GM23338 (cell line): ENCODE results near the gene C15orf61. TPM values are rescaled to one million over a fixed set of nuclear protein-coding genes. Genes with fewer than 3 reads are reported as not detected.

ENCODE experiments used
- ATAC-seq: fragments of 200-7000 bp; cut with Tn5 transposase; 3 replicates; pipeline ENCODE4 v1.9.1; 2020
- DNase-seq: peaks from one replicate; pipeline ENCODE4 v3.0.0-alpha.2; 2015; ENCODE audit warnings: low spot score
- H2AFZ ChIP-seq: fragments of 200-600 bp; sonication (generic); 2 replicates; pipeline ENCODE4 v1.8.0; 2016; ENCODE audit warnings: antibody characterized with exemption, mild to moderate bottlenecking, moderate library complexity
- H3F3A ChIP-seq: fragments of 200-600 bp; sonication (generic); replicated peaks from 2 replicates; pipeline ENCODE4 v1.8.0; 2017; ENCODE audit warnings: antibody characterized with exemption, mixed run types, low read depth
- H3K27ac ChIP-seq: fragments of 200-600 bp; sonication (generic); 2 replicates; pipeline ENCODE4 v1.6.1; 2016; ENCODE audit warnings: low read depth
- H3K27me3 ChIP-seq: fragments of 200-600 bp; sonication (generic); 2 replicates; pipeline ENCODE4 v1.8.0; 2016; ENCODE audit warnings: mild to moderate bottlenecking, mixed run types, moderate library complexity; ENCODE audit not compliant: insufficient read depth
- H3K36me3 ChIP-seq: fragments of 200-600 bp; sonication (generic); 2 replicates; pipeline ENCODE4 v1.8.0; 2016; ENCODE audit warnings: mild to moderate bottlenecking; ENCODE audit not compliant: insufficient read depth
- H3K4me1 ChIP-seq: fragments of 200-600 bp; sonication (generic); 2 replicates; pipeline ENCODE4 v1.8.0; 2016; ENCODE audit warnings: mild to moderate bottlenecking, moderate library complexity; ENCODE audit not compliant: insufficient read depth
- H3K4me2 ChIP-seq: fragments of 200-600 bp; sonication (generic); 2 replicates; pipeline ENCODE4 v1.7.1; 2017; ENCODE audit warnings: mixed run types
- H3K4me3 ChIP-seq: fragments of 200-600 bp; sonication (generic); 2 replicates; pipeline ENCODE4 v1.6.1; 2016; ENCODE audit warnings: mixed run types
- H3K79me2 ChIP-seq: fragments of 200-600 bp; sonication (generic); replicated peaks from 2 replicates; pipeline ENCODE4 v1.8.0; 2017; ENCODE audit warnings: mild to moderate bottlenecking; ENCODE audit not compliant: insufficient read depth
- H3K9me2 ChIP-seq: fragments of 200-600 bp; sonication (generic); 2 replicates; pipeline ENCODE4 v1.8.0; 2017; ENCODE audit not compliant: insufficient read depth
- H4K20me1 ChIP-seq: fragments of 200-600 bp; sonication (generic); replicated peaks from 2 replicates; pipeline ENCODE4 v1.8.0; 2017; ENCODE audit warnings: mild to moderate bottlenecking; ENCODE audit not compliant: insufficient read depth
- H3K27ac Mint-ChIP-seq: 2 replicates; pipeline ENCODE4 v1.8.0; 2020; ENCODE audit warnings: inconsistent platforms, mild to moderate bottlenecking, moderate library complexity, mixed read lengths
- H3K27me3 Mint-ChIP-seq: 3 replicates; pipeline ENCODE4 v1.8.0; 2022; ENCODE audit warnings: low read depth, mild to moderate bottlenecking, moderate library complexity, mixed read lengths, inconsistent platforms; ENCODE audit not compliant: insufficient read depth, poor library complexity
- H3K36me3 Mint-ChIP-seq: 3 replicates; pipeline ENCODE4 v1.8.0; 2021; ENCODE audit warnings: low read depth, mild to moderate bottlenecking, inconsistent platforms, moderate library complexity, mixed read lengths
- H3K4me1 Mint-ChIP-seq: 3 replicates; pipeline ENCODE4 v1.8.0; 2020; ENCODE audit warnings: mild to moderate bottlenecking, inconsistent platforms, mixed read lengths
- H3K4me3 Mint-ChIP-seq: 3 replicates; pipeline ENCODE4 v1.8.0; 2021; ENCODE audit warnings: moderate library complexity, mild to moderate bottlenecking, inconsistent platforms, mixed read lengths
- H3K9me3 Mint-ChIP-seq: 3 replicates; pipeline ENCODE4 v1.8.0; 2020; ENCODE audit warnings: moderate library complexity, mild to moderate bottlenecking, inconsistent platforms, mixed read lengths
- CREB1 ChIP-seq: fragments of 250-450 bp; sonication (Bioruptor Pico); IDR thresholded peaks from 2 replicates; pipeline ENCODE4 v1.5.0; 2020; ENCODE audit warnings: low read depth, mild to moderate bottlenecking, moderate library complexity
- EZH2 ChIP-seq: fragments of 200-600 bp; sonication (generic); IDR thresholded peaks from one replicate; pipeline ENCODE4 v1.8.0; 2017; ENCODE audit warnings: antibody characterized with exemption, mild to moderate bottlenecking, low read depth; ENCODE audit not compliant: unreplicated experiment
- EZH2phosphoT487 ChIP-seq: fragments of 200-600 bp; sonication (generic); IDR thresholded peaks from one replicate; pipeline ENCODE4 v1.8.1; 2018; ENCODE audit warnings: antibody characterized with exemption; ENCODE audit not compliant: unreplicated experiment
- JUNB ChIP-seq: IDR thresholded peaks from one replicate; pipeline ENCODE4 v1.6.1; 2016; ENCODE audit warnings: antibody characterized with exemption; ENCODE audit not compliant: unreplicated experiment
- NANOG ChIP-seq: IDR thresholded peaks from 2 replicates; pipeline ENCODE4 v1.6.1; 2016; ENCODE audit warnings: antibody characterized with exemption, borderline replicate concordance
- POLR2AphosphoS5 ChIP-seq: IDR thresholded peaks from 2 replicates; pipeline ENCODE4 v1.6.1; 2016; ENCODE audit warnings: antibody characterized with exemption, low read depth
- STAT1 ChIP-seq: IDR thresholded peaks from one replicate; pipeline ENCODE4 v1.6.1; 2016; ENCODE audit warnings: antibody characterized with exemption; ENCODE audit not compliant: unreplicated experiment
- ZNF114 ChIP-seq: fragments of 250-450 bp; sonication (Bioruptor Pico); IDR thresholded peaks from 2 replicates; pipeline ENCODE4 v1.5.0; 2020; ENCODE audit warnings: mild to moderate bottlenecking, moderate library complexity
- ZNF331 ChIP-seq: fragments of 250-450 bp; sonication (Bioruptor Pico); IDR thresholded peaks from 2 replicates; pipeline ENCODE4 v1.5.0; 2020; ENCODE audit warnings: low read depth, mild to moderate bottlenecking, moderate library complexity
- polyA plus RNA-seq: library from polyadenylated mRNA; unstranded; fragments of >200 nt; fragmentation: Nextera tagmentation; extraction: Ambion mirVana; gene quantifications from 2 replicates; pipeline ENCODE4 v1.2.1, GENCODE V29; 2016
- total RNA-seq: library from RNA; depleted of rRNA; stranded (reverse); fragments of >200 nt; shearing (Covaris generic); gene quantifications from 2 replicates; pipeline ENCODE4 v1.2.3, GENCODE V29; 2014
- TF ChIP-seq, protein P1 (sequence below): fragments of 250-450 bp; sonication (Bioruptor Pico); IDR thresholded peaks from 2 replicates; pipeline ENCODE4 v1.5.0; 2020; ENCODE audit warnings: mild to moderate bottlenecking, moderate library complexity
- TF ChIP-seq, protein P2 (sequence below): IDR thresholded peaks from one replicate; pipeline ENCODE4 v1.6.1; 2018; ENCODE audit warnings: antibody characterized with exemption; ENCODE audit not compliant: unreplicated experiment
- TF ChIP-seq, protein P3 (sequence below), 2 experiments: fragments of 200-600 bp in 1 of 2; sonication (generic) in 1 of 2; conservative IDR thresholded peaks; 2 replicates each; pipeline versions ENCODE4 v1.5.1 to v1.6.1; 2016 to 2017; ENCODE audit warnings: antibody characterized with exemption in 2 of 2, low read depth in 2 of 2, mild to moderate bottlenecking in 2 of 2, moderate library complexity in 1 of 2
- TF ChIP-seq, protein P4 (sequence below): IDR thresholded peaks from 2 replicates; pipeline ENCODE4 v1.6.1; 2016; ENCODE audit warnings: antibody characterized with exemption

The C15orf61 gene
- total and polyA plus RNA-seq, 2 experiments from 2014 or later = 1.8 to 5.9 TPM

DNA sequence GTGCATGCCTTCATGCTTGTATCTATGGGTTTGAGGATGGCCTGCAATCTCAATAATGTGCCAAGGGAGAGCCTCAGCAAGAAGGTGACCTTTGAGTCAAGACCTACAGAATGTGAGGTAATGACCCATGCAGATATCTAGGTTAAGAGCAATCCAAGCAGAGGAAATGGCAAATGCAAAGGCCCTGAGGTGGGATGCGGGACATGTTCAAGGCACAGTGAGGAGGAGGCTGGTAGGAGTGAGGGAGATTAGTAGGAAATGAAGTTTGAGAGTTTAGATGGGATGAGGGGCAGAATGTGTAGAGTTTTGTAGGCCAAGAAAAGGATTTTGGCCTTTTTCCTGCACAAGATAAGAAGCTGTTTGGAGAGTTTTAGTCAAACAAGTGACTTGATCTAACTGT is 16.8 kb downstream of the C15orf61 start:
- H3K27me3 ChIP-seq = no peaks in the 10 kb centered on the region
- no peak overlapping the region for H3K27ac ChIP-seq
- Mint-ChIP-seq H3K36me3 (no peaks in the 10 kb centered on the region), H3K9me3 (no peaks in the 10 kb centered on the region), H3K27ac (no peak overlapping the region), H3K4me3 (no peak overlapping the region), H3K27me3 (peaks cover 11% of the 10 kb centered on the region), H3K4me1 (peaks cover 3% of the 10 kb centered on the region; the same call in 1 of the 3 replicates)
- TF ChIP-seq NANOG (no peak), EZH2 (no peak), POLR2AphosphoS5 (no peak), EZH2phosphoT487 (no peak), CREB1 (no peak), ZNF331 (CRISPR knock-in tag) (no peak), STAT1 (no peak), JUNB (no peak), ZNF114 (no peak)
- TF ChIP-seq, protein P1, sequence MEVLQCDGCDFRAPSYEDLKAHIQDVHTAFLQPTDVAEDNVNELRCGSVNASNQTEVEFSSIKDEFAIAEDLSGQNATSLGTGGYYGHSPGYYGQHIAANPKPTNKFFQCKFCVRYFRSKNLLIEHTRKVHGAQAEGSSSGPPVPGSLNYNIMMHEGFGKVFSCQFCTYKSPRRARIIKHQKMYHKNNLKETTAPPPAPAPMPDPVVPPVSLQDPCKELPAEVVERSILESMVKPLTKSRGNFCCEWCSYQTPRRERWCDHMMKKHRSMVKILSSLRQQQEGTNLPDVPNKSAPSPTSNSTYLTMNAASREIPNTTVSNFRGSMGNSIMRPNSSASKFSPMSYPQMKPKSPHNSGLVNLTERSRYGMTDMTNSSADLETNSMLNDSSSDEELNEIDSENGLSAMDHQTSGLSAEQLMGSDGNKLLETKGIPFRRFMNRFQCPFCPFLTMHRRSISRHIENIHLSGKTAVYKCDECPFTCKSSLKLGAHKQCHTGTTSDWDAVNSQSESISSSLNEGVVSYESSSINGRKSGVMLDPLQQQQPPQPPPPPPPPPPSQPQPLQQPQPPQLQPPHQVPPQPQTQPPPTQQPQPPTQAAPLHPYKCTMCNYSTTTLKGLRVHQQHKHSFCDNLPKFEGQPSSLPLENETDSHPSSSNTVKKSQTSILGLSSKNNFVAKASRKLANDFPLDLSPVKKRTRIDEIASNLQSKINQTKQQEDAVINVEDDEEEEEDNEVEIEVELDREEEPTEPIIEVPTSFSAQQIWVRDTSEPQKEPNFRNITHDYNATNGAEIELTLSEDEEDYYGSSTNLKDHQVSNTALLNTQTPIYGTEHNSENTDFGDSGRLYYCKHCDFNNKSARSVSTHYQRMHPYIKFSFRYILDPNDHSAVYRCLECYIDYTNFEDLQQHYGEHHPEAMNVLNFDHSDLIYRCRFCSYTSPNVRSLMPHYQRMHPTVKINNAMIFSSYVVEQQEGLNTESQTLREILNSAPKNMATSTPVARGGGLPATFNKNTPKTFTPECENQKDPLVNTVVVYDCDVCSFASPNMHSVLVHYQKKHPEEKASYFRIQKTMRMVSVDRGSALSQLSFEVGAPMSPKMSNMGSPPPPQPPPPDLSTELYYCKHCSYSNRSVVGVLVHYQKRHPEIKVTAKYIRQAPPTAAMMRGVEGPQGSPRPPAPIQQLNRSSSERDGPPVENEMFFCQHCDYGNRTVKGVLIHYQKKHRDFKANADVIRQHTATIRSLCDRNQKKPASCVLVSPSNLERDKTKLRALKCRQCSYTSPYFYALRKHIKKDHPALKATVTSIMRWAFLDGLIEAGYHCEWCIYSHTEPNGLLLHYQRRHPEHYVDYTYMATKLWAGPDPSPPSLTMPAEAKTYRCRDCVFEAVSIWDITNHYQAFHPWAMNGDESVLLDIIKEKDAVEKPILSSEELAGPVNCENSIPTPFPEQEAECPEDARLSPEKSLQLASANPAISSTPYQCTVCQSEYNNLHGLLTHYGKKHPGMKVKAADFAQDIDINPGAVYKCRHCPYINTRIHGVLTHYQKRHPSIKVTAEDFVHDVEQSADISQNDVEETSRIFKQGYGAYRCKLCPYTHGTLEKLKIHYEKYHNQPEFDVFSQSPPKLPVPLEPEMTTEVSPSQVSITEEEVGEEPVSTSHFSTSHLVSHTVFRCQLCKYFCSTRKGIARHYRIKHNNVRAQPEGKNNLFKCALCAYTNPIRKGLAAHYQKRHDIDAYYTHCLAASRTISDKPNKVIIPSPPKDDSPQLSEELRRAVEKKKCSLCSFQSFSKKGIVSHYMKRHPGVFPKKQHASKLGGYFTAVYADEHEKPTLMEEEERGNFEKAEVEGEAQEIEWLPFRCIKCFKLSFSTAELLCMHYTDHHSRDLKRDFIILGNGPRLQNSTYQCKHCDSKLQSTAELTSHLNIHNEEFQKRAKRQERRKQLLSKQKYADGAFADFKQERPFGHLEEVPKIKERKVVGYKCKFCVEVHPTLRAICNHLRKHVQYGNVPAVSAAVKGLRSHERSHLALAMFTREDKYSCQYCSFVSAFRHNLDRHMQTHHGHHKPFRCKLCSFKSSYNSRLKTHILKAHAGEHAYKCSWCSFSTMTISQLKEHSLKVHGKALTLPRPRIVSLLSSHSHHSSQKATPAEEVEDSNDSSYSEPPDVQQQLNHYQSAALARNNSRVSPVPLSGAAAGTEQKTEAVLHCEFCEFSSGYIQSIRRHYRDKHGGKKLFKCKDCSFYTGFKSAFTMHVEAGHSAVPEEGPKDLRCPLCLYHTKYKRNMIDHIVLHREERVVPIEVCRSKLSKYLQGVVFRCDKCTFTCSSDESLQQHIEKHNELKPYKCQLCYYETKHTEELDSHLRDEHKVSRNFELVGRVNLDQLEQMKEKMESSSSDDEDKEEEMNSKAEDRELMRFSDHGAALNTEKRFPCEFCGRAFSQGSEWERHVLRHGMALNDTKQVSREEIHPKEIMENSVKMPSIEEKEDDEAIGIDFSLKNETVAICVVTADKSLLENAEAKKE (CRISPR knock-in tag) = no peak
- TF ChIP-seq, protein P2, sequence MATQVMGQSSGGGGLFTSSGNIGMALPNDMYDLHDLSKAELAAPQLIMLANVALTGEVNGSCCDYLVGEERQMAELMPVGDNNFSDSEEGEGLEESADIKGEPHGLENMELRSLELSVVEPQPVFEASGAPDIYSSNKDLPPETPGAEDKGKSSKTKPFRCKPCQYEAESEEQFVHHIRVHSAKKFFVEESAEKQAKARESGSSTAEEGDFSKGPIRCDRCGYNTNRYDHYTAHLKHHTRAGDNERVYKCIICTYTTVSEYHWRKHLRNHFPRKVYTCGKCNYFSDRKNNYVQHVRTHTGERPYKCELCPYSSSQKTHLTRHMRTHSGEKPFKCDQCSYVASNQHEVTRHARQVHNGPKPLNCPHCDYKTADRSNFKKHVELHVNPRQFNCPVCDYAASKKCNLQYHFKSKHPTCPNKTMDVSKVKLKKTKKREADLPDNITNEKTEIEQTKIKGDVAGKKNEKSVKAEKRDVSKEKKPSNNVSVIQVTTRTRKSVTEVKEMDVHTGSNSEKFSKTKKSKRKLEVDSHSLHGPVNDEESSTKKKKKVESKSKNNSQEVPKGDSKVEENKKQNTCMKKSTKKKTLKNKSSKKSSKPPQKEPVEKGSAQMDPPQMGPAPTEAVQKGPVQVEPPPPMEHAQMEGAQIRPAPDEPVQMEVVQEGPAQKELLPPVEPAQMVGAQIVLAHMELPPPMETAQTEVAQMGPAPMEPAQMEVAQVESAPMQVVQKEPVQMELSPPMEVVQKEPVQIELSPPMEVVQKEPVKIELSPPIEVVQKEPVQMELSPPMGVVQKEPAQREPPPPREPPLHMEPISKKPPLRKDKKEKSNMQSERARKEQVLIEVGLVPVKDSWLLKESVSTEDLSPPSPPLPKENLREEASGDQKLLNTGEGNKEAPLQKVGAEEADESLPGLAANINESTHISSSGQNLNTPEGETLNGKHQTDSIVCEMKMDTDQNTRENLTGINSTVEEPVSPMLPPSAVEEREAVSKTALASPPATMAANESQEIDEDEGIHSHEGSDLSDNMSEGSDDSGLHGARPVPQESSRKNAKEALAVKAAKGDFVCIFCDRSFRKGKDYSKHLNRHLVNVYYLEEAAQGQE = no peak
- TF ChIP-seq, protein P3, sequence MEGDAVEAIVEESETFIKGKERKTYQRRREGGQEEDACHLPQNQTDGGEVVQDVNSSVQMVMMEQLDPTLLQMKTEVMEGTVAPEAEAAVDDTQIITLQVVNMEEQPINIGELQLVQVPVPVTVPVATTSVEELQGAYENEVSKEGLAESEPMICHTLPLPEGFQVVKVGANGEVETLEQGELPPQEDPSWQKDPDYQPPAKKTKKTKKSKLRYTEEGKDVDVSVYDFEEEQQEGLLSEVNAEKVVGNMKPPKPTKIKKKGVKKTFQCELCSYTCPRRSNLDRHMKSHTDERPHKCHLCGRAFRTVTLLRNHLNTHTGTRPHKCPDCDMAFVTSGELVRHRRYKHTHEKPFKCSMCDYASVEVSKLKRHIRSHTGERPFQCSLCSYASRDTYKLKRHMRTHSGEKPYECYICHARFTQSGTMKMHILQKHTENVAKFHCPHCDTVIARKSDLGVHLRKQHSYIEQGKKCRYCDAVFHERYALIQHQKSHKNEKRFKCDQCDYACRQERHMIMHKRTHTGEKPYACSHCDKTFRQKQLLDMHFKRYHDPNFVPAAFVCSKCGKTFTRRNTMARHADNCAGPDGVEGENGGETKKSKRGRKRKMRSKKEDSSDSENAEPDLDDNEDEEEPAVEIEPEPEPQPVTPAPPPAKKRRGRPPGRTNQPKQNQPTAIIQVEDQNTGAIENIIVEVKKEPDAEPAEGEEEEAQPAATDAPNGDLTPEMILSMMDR (conservative IDR thresholded peaks at IDR 0.05; ENCODE audit: low read depth in 2 of 2) = no peak
- TF ChIP-seq, protein P4, sequence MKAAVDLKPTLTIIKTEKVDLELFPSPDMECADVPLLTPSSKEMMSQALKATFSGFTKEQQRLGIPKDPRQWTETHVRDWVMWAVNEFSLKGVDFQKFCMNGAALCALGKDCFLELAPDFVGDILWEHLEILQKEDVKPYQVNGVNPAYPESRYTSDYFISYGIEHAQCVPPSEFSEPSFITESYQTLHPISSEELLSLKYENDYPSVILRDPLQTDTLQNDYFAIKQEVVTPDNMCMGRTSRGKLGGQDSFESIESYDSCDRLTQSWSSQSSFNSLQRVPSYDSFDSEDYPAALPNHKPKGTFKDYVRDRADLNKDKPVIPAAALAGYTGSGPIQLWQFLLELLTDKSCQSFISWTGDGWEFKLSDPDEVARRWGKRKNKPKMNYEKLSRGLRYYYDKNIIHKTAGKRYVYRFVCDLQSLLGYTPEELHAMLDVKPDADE = no peak
- no peaks in the 10 kb centered on the region for H3K9me2 ChIP-seq
- no peak overlapping the region for H3K4me2 ChIP-seq
- H2AFZ ChIP-seq = no peak overlapping the region
- H3F3A ChIP-seq = no peaks in the 10 kb centered on the region; the same call in 1 of the 2 replicates
- DNase-seq (no peak), ATAC-seq (no peak)
- no peaks in the 10 kb centered on the region for H4K20me1 ChIP-seq
- H3K79me2 ChIP-seq = no peaks in the 10 kb centered on the region
- no peaks in the 10 kb centered on the region for H3K36me3 ChIP-seq
- no peak overlapping the region for H3K4me3 ChIP-seq
- no peaks in the 10 kb centered on the region for H3K4me1 ChIP-seq
